HG02763 (cell line): Measurements from ENCODE around the gene IFT74.
A peak's percentile ranks its signal among the peaks of the same experiment; 100 is the strongest.

Experiments
- ATAC-seq: cut with Tn5 transposase; IDR thresholded peaks from one replicate; pipeline ENCODE4 v1.9.1; 2021; ENCODE audit warnings: mild to moderate bottlenecking, moderate library complexity; ENCODE audit not compliant: unreplicated experiment

IFT74 gene

GRCh38 chr9:26973989-26974388 is 17.8 kb downstream of the IFT74 start:
- ATAC-seq, result no peak

GRCh38 chr9:26974927-26975326 is 18.7 kb downstream of the IFT74 start:
- no peak for ATAC-seq

- ATAC-seq, result no peak
Measured at GRCh38 chr9:26975728-26976707, 19.8 kb downstream of the IFT74 start.

- no peak for ATAC-seq
Measured at GRCh38 chr9:26983340-26983739, 27.1 kb downstream of the IFT74 start.

- ATAC-seq, result no peak
Measured at GRCh38 chr9:26995810-26996209, 39.6 kb downstream of the IFT74 start.

- ATAC-seq, result no peak
Measured at GRCh38 chr9:27003426-27004077, 47.3 kb downstream of the IFT74 start.

- no peak for ATAC-seq
Measured at GRCh38 chr9:27005491-27005890, 49.3 kb downstream of the IFT74 start, which contains the start of gene LRRC19. Gene LRRC19 (minus strand): TSS chr9:27005672. CDS start chr9:26999694, 5,978 bp downstream.

- ATAC-seq, result no peak
Measured at GRCh38 chr9:27019589-27019988, 63.4 kb downstream of the IFT74 start.

GRCh38 chr9:27022920-27023319 is 66.7 kb downstream of the IFT74 start:
- ATAC-seq, result no peak

- ATAC-seq, result no peak
Measured at GRCh38 chr9:27029186-27029585, 73.0 kb downstream of the IFT74 start.

GRCh38 chr9:27033815-27034403 is 77.7 kb downstream of the IFT74 start:
- peak; percentile 77 for ATAC-seq

GRCh38 chr9:27037499-27037898 is 81.3 kb downstream of the IFT74 start:
- ATAC-seq, result no peak

- no peak for ATAC-seq
Measured at GRCh38 chr9:27041746-27042145, 85.5 kb downstream of the IFT74 start.

- no peak for ATAC-seq
Measured at GRCh38 chr9:27042476-27042875, 86.3 kb downstream of the IFT74 start.

GRCh38 chr9:27043176-27043575 is 87.0 kb downstream of the IFT74 start:
- ATAC-seq, result no peak

GRCh38 chr9:27047136-27047535 is 90.9 kb downstream of the IFT74 start:
- no peak for ATAC-seq

- ATAC-seq, result no peak
Measured at GRCh38 chr9:27053369-27054022, 97.3 kb downstream of the IFT74 start.

GRCh38 chr9:27054125-27054524 is 97.9 kb downstream of the IFT74 start:
- no peak for ATAC-seq

- ATAC-seq, result no peak
Measured at GRCh38 chr9:27054841-27055240, 98.6 kb downstream of the IFT74 start.

- ATAC-seq, result no peak
Measured at GRCh38 chr9:27059412-27059811, 103.2 kb downstream of the IFT74 start.

- no peak for ATAC-seq
Measured at GRCh38 chr9:27059907-27060306, 103.7 kb downstream of the IFT74 start.
